Breast epithelium (tissue), 4 donors: ENCODE data around the gene NRCAM. TPM values are rescaled to one million over a fixed set of nuclear protein-coding genes. Genes with fewer than 3 reads are reported as not detected.

Source experiments
- DNase-seq, 2 donors: peaks; one replicate each; pipeline ENCODE4 v3.0.0-alpha.2; 2019; ENCODE audit warnings: low spot score in 2 of 2
- H3K27ac ChIP-seq, 2 donors: fragments of 200-600 bp; sonication (generic) in 1 of 2; one replicate each; pipeline ENCODE4 v1.5.1; 2016 to 2019; ENCODE audit warnings: mild to moderate bottlenecking in 1 of 2
- H3K27me3 ChIP-seq, 2 donors: fragments of 200-600 bp; sonication (generic) in 1 of 2; one replicate each; pipeline versions ENCODE4 v1.5.1 to v1.6.0; 2017 to 2019; ENCODE audit warnings: control low read depth in 1 of 2, mild to moderate bottlenecking in 1 of 2
- H3K36me3 ChIP-seq: fragments of 200-600 bp; one replicate; pipeline ENCODE4 v1.5.1; 2019
- H3K4me1 ChIP-seq, 2 donors: fragments of 200-600 bp; sonication (generic); one replicate each; pipeline ENCODE4 v1.5.1; 2016 to 2019; ENCODE audit warnings: control low read depth in 1 of 2
- H3K4me3 ChIP-seq, 3 donors: fragments of 200-600 bp; sonication (generic); 1 replicate in 2 of 3; 2 replicates in 1 of 3; pipeline ENCODE4 v1.5.1; 2016 to 2019; ENCODE audit warnings: mild to moderate bottlenecking in 3 of 3, moderate library complexity in 2 of 3
- H3K9me3 ChIP-seq, 2 donors: fragments of 200-600 bp; sonication (generic) in 1 of 2; one replicate each; pipeline ENCODE4 v1.5.1; 2016 to 2019; ENCODE audit warnings: control low read depth in 1 of 2
- POLR2A ChIP-seq: fragments of 450-650 bp; IDR thresholded peaks from one replicate; pipeline ENCODE4 v1.6.1; 2016; ENCODE audit warnings: antibody characterized with exemption, mild to moderate bottlenecking, moderate library complexity
- POLR2AphosphoS5 ChIP-seq, 3 donors: sonication (generic); formaldehyde crosslinking; IDR thresholded peaks; one replicate each; pipeline ENCODE4 v1.6.1; 2017; ENCODE audit warnings: antibody characterized with exemption in 3 of 3
- intact Hi-C: fragments of 100-400 bp; cut with DNase I; formaldehyde crosslinking; loops from one replicate; pipeline ENCODE4 v1.15.1; 2023; ENCODE audit warnings: low total_unique reads
- total RNA-seq, 3 donors: library from RNA; depleted of rRNA; stranded (reverse); fragments of >200 nt; gene quantifications; one replicate each; pipeline ENCODE4 v1.1.0, GENCODE V29; 2016
- TF ChIP-seq, protein P1 (sequence below), 3 donors: fragments of 450-650 bp; IDR thresholded peaks; one replicate each; pipeline ENCODE4 v1.5.1; 2016 to 2017; ENCODE audit warnings: antibody characterized with exemption in 3 of 3, mild to moderate bottlenecking in 3 of 3, moderate library complexity in 3 of 3

NRCAM gene
- total RNA-seq, 3 donors from 2014 or later, result 3.3 to 62.4 (median 4.2) TPM

DNA sequence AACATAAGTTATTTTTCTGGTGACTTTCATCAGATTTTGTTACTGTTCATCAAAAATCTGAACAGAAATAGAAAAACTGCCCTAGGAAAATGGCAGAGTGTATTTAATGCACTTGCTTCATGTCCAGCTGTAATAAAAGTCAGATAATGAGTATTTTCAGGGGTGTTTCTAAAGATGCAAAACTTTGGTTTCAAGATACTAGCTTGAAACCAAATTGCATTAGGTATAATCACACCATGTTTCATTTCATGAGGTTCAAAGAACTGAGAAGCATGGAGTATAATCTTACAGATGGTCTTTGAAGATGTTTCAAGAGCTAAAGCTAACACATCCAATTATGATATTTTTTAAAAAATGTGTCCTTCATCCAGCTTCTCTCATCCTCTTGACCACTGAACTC lies 128.9 kb downstream of the NRCAM start:
- no peaks in the 10 kb centered on the region for H3K27me3 ChIP-seq
- H3K36me3 ChIP-seq, result no peaks in the 10 kb centered on the region
- DNase-seq, result no peak
- TF ChIP-seq POLR2AphosphoS5 (IDR thresholded peaks at IDR 0.05) (no peak), POLR2A (no peak)
- TF ChIP-seq, protein P1, sequence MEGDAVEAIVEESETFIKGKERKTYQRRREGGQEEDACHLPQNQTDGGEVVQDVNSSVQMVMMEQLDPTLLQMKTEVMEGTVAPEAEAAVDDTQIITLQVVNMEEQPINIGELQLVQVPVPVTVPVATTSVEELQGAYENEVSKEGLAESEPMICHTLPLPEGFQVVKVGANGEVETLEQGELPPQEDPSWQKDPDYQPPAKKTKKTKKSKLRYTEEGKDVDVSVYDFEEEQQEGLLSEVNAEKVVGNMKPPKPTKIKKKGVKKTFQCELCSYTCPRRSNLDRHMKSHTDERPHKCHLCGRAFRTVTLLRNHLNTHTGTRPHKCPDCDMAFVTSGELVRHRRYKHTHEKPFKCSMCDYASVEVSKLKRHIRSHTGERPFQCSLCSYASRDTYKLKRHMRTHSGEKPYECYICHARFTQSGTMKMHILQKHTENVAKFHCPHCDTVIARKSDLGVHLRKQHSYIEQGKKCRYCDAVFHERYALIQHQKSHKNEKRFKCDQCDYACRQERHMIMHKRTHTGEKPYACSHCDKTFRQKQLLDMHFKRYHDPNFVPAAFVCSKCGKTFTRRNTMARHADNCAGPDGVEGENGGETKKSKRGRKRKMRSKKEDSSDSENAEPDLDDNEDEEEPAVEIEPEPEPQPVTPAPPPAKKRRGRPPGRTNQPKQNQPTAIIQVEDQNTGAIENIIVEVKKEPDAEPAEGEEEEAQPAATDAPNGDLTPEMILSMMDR (IDR thresholded peaks at IDR 0.05), result no peak
- no peak overlapping the region for H3K27ac ChIP-seq
- intact Hi-C loops, result no loop called here
- no peaks in the 10 kb centered on the region for H3K9me3 ChIP-seq
- no peaks in the 10 kb centered on the region for H3K4me1 ChIP-seq
- H3K4me3 ChIP-seq, result no peak overlapping the region

DNA sequence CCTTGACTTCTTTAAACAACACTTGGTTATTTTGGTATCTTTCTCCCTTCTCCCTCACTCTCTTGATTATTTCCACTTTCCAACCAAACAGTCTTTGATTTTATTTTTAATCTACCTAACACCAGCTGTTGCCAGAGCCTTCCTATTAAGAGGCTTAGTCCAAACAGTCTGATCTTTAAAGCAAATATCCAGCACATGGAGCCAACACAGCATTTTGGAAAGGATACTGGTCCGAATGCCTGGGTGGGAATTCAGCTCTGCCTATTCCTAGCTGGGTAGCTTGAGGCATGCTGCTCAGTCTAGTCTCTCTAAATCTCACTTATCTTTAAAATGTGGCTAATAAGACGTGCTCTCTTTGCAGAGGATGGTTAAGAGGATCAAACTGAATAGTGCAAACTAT lies 129.3 kb downstream of the NRCAM start:
- Histone ChIP-seq H3K27me3 (no peaks in the 10 kb centered on the region), H3K27ac (no peak overlapping the region), H3K9me3 (no peaks in the 10 kb centered on the region), H3K4me1 (no peaks in the 10 kb centered on the region), H3K36me3 (no peaks in the 10 kb centered on the region), H3K4me3 (no peak overlapping the region)
- no peak for DNase-seq
- intact Hi-C loops, result no loop called here
- TF ChIP-seq POLR2AphosphoS5 (IDR thresholded peaks at IDR 0.05) (no peak), POLR2A (no peak)
- TF ChIP-seq, protein P1 (IDR thresholded peaks at IDR 0.05), result no peak

DNA sequence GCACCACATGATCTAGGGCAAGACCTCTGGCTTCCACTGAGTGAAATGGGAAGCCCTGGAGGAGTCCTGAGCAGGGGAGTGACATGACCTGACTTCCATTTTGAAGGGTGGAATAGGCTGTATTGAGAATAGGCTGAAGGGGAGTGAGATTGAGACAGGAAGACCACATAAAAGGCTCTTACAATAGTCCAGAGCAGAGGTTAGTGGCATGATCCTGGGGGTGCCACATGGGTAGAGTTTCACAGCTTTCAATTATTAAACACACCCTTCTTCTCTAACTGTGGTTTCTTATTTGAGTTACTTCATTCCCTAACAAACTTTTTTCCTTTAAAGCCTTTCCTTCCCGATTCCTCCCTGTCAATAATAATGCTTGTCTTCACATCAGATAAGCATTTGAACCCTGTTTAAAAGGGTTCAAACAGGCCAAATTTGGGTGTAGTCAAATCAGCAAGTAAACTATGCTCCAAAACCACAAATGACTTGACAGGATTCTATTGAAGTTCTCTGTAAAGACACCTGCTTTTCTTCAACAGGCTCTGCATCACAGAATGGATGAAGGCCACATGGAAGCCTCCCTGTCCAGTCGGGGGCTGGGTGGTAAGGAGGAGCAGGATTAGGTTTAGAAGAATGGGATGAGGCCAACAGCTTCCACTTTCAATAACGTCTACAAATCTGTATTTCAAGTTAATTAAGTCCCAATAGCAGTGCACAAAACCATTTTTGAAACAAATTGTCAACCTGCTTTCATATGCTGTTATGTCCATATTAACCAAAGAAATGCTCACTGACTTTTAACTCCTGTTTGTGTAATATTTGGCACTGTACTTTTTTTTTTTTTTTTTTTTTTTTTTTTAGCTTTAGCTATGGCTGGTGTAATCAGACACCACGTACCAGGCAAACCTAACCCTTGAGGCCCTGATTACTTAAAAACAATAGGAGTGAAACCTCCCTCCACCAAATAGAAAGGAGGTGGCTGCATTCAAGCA lies 131.9 kb downstream of the NRCAM start:
- TF ChIP-seq POLR2AphosphoS5 (IDR thresholded peaks at IDR 0.05), result no peak
- TF ChIP-seq, protein P1 (IDR thresholded peaks at IDR 0.05), result no peak
- no peak for TF ChIP-seq POLR2A
- DNase-seq, result no peak
- Histone ChIP-seq H3K4me3 (no peak overlapping the region), H3K36me3 (no peaks in the 10 kb centered on the region), H3K27me3 (no peaks in the 10 kb centered on the region), H3K4me1 (no peaks in the 10 kb centered on the region), H3K27ac (no peak overlapping the region), H3K9me3 (no peaks in the 10 kb centered on the region)
- intact Hi-C loops, result no loop called here

DNA sequence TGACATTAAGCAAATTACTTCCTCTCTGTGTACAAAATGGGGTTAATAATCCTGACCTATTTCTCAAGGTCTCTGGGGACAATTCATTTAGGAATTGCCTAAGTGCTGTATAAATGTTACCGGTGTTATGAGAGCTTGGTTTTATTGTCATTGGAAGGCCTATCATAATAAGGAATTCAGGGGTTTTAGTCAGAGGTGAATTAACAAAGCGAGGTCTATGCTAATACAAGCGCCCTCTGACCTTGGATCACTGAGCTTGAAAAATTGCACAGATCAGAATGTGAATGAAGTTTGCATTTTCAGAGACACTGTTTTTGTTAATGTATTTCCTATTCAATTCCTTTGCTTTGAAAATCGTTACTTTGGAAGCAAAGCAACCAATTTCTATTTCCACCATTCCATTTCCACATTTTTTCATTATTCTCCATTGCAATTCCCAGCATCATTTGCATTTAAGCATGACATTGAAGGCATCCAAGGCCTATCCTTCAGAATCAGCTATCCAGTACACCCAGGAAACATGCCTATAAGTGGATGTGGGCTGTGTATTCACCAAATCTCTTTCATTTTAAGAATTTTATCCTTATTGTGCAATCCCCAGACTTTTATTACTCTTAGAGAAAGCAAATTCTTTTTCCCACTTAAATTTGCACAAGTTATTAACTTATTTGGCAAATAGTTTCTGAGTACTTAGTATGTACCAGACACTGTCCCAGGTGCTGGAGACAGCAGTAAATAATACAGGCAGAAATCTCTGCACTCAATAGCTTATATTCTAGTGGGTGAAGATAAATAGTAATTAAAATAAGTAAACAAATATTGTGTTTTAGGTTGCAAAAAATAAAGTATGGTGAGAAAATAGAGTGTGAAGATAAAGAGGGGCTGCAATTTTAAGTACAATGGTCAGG lies 133.1 kb downstream of the NRCAM start:
- Histone ChIP-seq H3K4me1 (no peaks in the 10 kb centered on the region), H3K27ac (no peak overlapping the region), H3K27me3 (no peaks in the 10 kb centered on the region), H3K4me3 (no peak overlapping the region), H3K36me3 (no peaks in the 10 kb centered on the region), H3K9me3 (no peaks in the 10 kb centered on the region)
- DNase-seq, result no peak
- TF ChIP-seq POLR2A, result no peak
- TF ChIP-seq, protein P1 (IDR thresholded peaks at IDR 0.05), result no peak
- no peak for TF ChIP-seq POLR2AphosphoS5 (IDR thresholded peaks at IDR 0.05)
- intact Hi-C loops, result no loop called here
